GM19324 (cell line): Measurements from ENCODE around the gene UGT1A7.
"Not testable (repeated sequence)": the region's sequence is repeated elsewhere in the genome, so short reads cannot be mapped to it uniquely, and the experiment has no call there.

Source experiments
- ATAC-seq: cut with Tn5 transposase; IDR thresholded peaks from one replicate; pipeline ENCODE4 v1.9.1; 2021; ENCODE audit warnings: mild to moderate bottlenecking, moderate library complexity; ENCODE audit not compliant: unreplicated experiment, low FRiP score

UGT1A7 gene

GRCh38 chr2:233679196-233679595 is 2.5 kb upstream of the UGT1A7 start:
- no peak for ATAC-seq

- ATAC-seq, result no peak
Observed at GRCh38 chr2:233680361-233681045, 1.2 kb upstream of the UGT1A7 start.

- ATAC-seq, result no peak
Observed at GRCh38 chr2:233684640-233685039, 2.9 kb downstream of the UGT1A7 start.

- ATAC-seq, result no peak
Observed at GRCh38 chr2:233686928-233687327, 5.2 kb downstream of the UGT1A7 start.

- ATAC-seq, result no peak
Observed at GRCh38 chr2:233688341-233688740, 6.6 kb downstream of the UGT1A7 start.

- no peak for ATAC-seq
Observed at GRCh38 chr2:233689031-233689430, 7.3 kb downstream of the UGT1A7 start.

- no peak for ATAC-seq
Observed at GRCh38 chr2:233689501-233689900, 7.8 kb downstream of the UGT1A7 start.

- no peak for ATAC-seq
Observed at GRCh38 chr2:233690444-233690843, 8.7 kb downstream of the UGT1A7 start.

- no peak for ATAC-seq
Observed at GRCh38 chr2:233691443-233692433, 10.0 kb downstream of the UGT1A7 start.

GRCh38 chr2:233692648-233693047 is 10.9 kb downstream of the UGT1A7 start, which contains the start of gene UGT1A6:
Gene UGT1A6 (plus strand): TSS chr2:233692890. CDS start chr2:233693005, 115 bp downstream.
- no peak for ATAC-seq

- ATAC-seq, result no peak
Observed at GRCh38 chr2:233693963-233694362, 12.3 kb downstream of the UGT1A7 start.

- ATAC-seq, result no peak
Observed at GRCh38 chr2:233698740-233699139, 17.0 kb downstream of the UGT1A7 start.

GRCh38 chr2:233699424-233700027 is 17.8 kb downstream of the UGT1A7 start:
- no peak for ATAC-seq

- no peak for ATAC-seq
Observed at GRCh38 chr2:233700028-233700635, 18.4 kb downstream of the UGT1A7 start.

GRCh38 chr2:233700842-233701241 is 19.1 kb downstream of the UGT1A7 start:
- not testable (repeated sequence) for ATAC-seq

GRCh38 chr2:233702238-233702637 is 20.5 kb downstream of the UGT1A7 start:
- ATAC-seq, result no peak

- ATAC-seq, result no peak
Observed at GRCh38 chr2:233705911-233706506, 24.3 kb downstream of the UGT1A7 start.

GRCh38 chr2:233706720-233707119 is 25.0 kb downstream of the UGT1A7 start:
- ATAC-seq, result no peak

GRCh38 chr2:233707940-233708644 is 26.4 kb downstream of the UGT1A7 start:
- no peak for ATAC-seq

GRCh38 chr2:233708942-233709341 is 27.2 kb downstream of the UGT1A7 start:
- no peak for ATAC-seq
